Esophagus squamous epithelium (tissue), 4 donors: Measurements from ENCODE around the gene EPC2.

Source experiments
- CTCF ChIP-seq, 6 experiments: fragments of 450-650 bp in 4 of 6; fragments of 200-600 bp in 2 of 6; sonication (generic) in 2 of 6; IDR thresholded peaks; one replicate each; pipeline ENCODE4 v1.5.1; 2016 to 2019; ENCODE audit warnings: antibody characterized with exemption in 6 of 6, mild to moderate bottlenecking in 4 of 6, moderate library complexity in 4 of 6
- POLR2A ChIP-seq, 4 donors: fragments of 450-650 bp; IDR thresholded peaks; one replicate each; pipeline ENCODE4 v1.6.1; 2017; ENCODE audit warnings: antibody characterized with exemption in 4 of 4, mild to moderate bottlenecking in 4 of 4, moderate library complexity in 3 of 4

GRCh38 chr2:148643421-148643820 is 1.1 kb upstream of the EPC2 start:
- TF ChIP-seq POLR2A (IDR thresholded peaks at IDR 0.05) (no peak), CTCF (IDR thresholded peaks at IDR 0.05) (no peak)
